ENCODE data around the gene MRRF. TPM values are rescaled to one million over a fixed set of nuclear protein-coding genes. Genes with fewer than 3 reads are reported as not detected.
A peak's percentile ranks its signal among the peaks of the same experiment; 100 is the strongest.

Gene MRRF
- total and polyA plus RNA-seq, 2 of the 4 experiments (the other 2 are of a cell fraction): 32.1 to 38.0 TPM

- H3K79me1 ChIP-seq (ENCODE audit: low read depth in 1 of 2, low read length in 2 of 2): no peaks in the 10 kb centered on the region
- H4K20me1 ChIP-seq (ENCODE audit: insufficient read depth, low read length): peaks cover 13% of the 10 kb centered on the region; the same call in 1 of the 2 replicates
- no peak overlapping the region; the same call in 1 of the 2 replicates for H3K23ac ChIP-seq (ENCODE audit: low read depth, low read length)
- H3K4ac ChIP-seq (ENCODE audit: low read depth, low read length): no peak overlapping the region
- H2AK5ac ChIP-seq (ENCODE audit: low read depth, low read length): no peak overlapping the region
- no peak overlapping the region for H3K4me3 ChIP-seq (ENCODE audit: insufficient read depth, low read depth, low read length)
- no peak overlapping the region for H3K27ac ChIP-seq (ENCODE audit: insufficient read depth, low read length)
- H3K27me3 ChIP-seq (ENCODE audit: control insufficient read depth, insufficient read depth, low read length): peaks cover 95% of the 10 kb centered on the region
- H4K91ac ChIP-seq (ENCODE audit: insufficient read depth, low read depth, low read length): no peak overlapping the region
- H2BK120ac ChIP-seq (ENCODE audit: low read depth, low read length): no peak overlapping the region
- no peak overlapping the region for H3K18ac ChIP-seq (ENCODE audit: low read depth, low read length)
- H3K9me1 ChIP-seq (ENCODE audit: insufficient read depth, low read length): 0 out of 2 replicates have a peak, but pooled peaks cover under 1% of the 10 kb centered on the region
- peak overlapping the region; percentile 55 for H2AFZ ChIP-seq (replicated peaks; ENCODE audit: low read length, poor library complexity)
- no peak overlapping the region for H4K5ac ChIP-seq (ENCODE audit: low read depth, low read length)
- ATAC-seq (ENCODE audit: low read depth) (no peak; the same call in 1 of the 2 replicates), DNase-seq (peak; percentile 26)
- H3K36me3 ChIP-seq (ENCODE audit: control insufficient read depth, insufficient read depth, low read length): no peaks in the 10 kb centered on the region
- H2AK9ac ChIP-seq (replicated peaks; ENCODE audit: low read depth, low read length, poor library complexity): no peak overlapping the region
- peaks cover 5% of the 10 kb centered on the region; the same call in 1 of the 2 replicates for H3K4me1 ChIP-seq (ENCODE audit: control insufficient read depth, insufficient read depth, low read length)
- in situ Hi-C loops (cut with MboI; ENCODE audit: low sequenced_read_pairs): no loop called here
- H3K4me2 ChIP-seq (ENCODE audit: low read depth, low read length): peak overlapping the region; percentile 17; the same call in 1 of the 2 replicates
- no peak overlapping the region for H4K8ac ChIP-seq (ENCODE audit: low read depth in 2 of 2, low read length in 2 of 2)
- no TSS peak for BruUV-seq (replicated peaks)
- no peak overlapping the region for H3K56ac ChIP-seq (ENCODE audit: extremely low read depth, insufficient read depth, low read length)
- TF ChIP-seq FOS (IDR thresholded peaks at IDR 0.05; ENCODE audit: low read depth, low read length) (no peak), SMC3 (IDR thresholded peaks at IDR 0.05; ENCODE audit: low read depth, low read length) (no peak), CEBPB (IDR thresholded peaks at IDR 0.05; ENCODE audit: low read depth, low read length) (no peak), BHLHE40 (IDR thresholded peaks at IDR 0.05; ENCODE audit: low read depth, low read length) (no peak), MAFK (IDR thresholded peaks at IDR 0.05; ENCODE audit: low read depth, low read length) (no peak), MAZ (IDR thresholded peaks at IDR 0.05; ENCODE audit: borderline replicate concordance, low read depth, low read length) (no peak)
- ChIA-PET CTCF (no interaction called here), POLR2A (ENCODE audit: unreplicated experiment) (no interaction called here)
- intact Hi-C loops (cut with micrococcal nuclease): no loop called here
- H2BK20ac ChIP-seq (ENCODE audit: low read depth, low read length): no peak overlapping the region
- no peak overlapping the region for H3K9ac ChIP-seq (ENCODE audit: low read depth, low read length)
- peaks cover 13% of the 10 kb centered on the region for H3K9me3 ChIP-seq (ENCODE audit: control insufficient read depth, insufficient read depth, low read length)
- 7% methylated on average over 3 of the region's 59 CpGs; no CpG with 5 or more reads in 1 of the 2 experiments for WGBS, 2 experiments (ENCODE audit: extremely low coverage in 2 of 2, insufficient read length in 1 of 2)
- H3K14ac ChIP-seq (replicated peaks; ENCODE audit: low read depth, low read length): no peak overlapping the region
- dilution Hi-C loops (cut with HindIII; ENCODE audit: low sequenced_read_pairs, unreplicated experiment): no loop called here
- no peak overlapping the region for H2BK5ac ChIP-seq (ENCODE audit: low read depth, low read length, poor library complexity, severe bottlenecking)
- H2BK15ac ChIP-seq (ENCODE audit: low read depth, low read length): no peak overlapping the region
Measured at GRCh38 chr9:122218935-122219855, 45.5 kb upstream of the MRRF start.

All from IMR-90 (cell line).